GM18517 (cell line): Measurements from ENCODE around the gene AUP1.
"Not testable (repeated sequence)": the region's sequence is repeated elsewhere in the genome, so short reads cannot be mapped to it uniquely, and the experiment has no call there.

ENCODE experiments used
- ATAC-seq: cut with Tn5 transposase; IDR thresholded peaks from one replicate; pipeline ENCODE4 v1.9.1; 2021; ENCODE audit warnings: mild to moderate bottlenecking, moderate library complexity; ENCODE audit not compliant: unreplicated experiment

The AUP1 gene, protein sequence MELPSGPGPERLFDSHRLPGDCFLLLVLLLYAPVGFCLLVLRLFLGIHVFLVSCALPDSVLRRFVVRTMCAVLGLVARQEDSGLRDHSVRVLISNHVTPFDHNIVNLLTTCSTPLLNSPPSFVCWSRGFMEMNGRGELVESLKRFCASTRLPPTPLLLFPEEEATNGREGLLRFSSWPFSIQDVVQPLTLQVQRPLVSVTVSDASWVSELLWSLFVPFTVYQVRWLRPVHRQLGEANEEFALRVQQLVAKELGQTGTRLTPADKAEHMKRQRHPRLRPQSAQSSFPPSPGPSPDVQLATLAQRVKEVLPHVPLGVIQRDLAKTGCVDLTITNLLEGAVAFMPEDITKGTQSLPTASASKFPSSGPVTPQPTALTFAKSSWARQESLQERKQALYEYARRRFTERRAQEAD

DNA sequence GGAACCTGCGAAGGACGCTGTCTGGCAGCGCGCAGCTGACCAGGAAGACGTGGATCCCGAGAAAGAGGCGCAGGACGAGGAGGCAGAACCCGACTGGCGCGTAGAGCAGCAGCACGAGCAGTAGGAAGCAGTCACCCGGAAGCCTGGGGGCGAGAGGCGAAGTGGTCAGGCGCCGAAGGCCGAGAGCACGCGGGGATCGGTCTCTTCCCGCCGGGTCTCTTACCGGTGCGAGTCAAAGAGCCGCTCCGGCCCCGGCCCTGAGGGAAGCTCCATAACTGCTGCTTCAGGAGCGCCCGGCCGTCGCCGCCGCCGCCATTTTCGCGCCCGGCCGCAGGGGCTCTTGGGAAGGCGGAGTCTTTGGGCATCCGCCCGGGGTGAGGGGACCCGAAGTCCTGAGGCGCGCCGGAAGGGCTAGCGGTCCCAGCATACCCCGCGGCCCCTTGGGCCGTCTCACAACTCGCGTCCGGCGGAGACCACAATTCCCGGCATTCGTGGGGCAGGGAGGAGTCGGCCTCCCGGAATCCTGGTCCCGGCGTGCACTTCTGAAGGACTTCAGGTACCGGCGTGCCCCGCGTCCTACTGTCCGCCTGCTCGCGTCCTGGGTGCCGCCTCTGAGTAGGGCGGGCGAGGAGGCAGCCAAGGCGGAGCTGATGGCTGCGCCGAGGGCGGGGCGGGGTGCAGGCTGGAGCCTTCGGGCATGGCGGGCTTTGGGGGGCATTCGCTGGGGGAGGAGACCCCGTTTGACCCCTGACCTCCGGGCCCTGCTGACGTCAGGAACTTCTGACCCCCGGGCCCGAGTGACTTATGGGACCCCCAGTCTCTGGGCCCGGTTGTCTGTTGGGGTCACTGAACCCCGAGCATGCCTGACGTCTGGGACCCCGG lies at the start of gene AUP1, which contains the start of gene HTRA2:
Gene AUP1, minus strand, starts transcription at position 350 of the 882 bp plus-strand sequence. Its CDS starts 77 bp downstream, at position 273.
Gene HTRA2, plus strand, starts transcription at position 577 of the 882 bp plus-strand sequence. Its CDS starts 74 bp downstream, at position 651.
- peak; percentile 79 for ATAC-seq

- peak; percentile 42 for ATAC-seq
These were observed 48.9 kb upstream of the AUP1 start for GRCh38 chr2:74578408-74578807.

- peak; percentile 41 for ATAC-seq
These were observed 47.9 kb upstream of the AUP1 start for GRCh38 chr2:74577448-74577847.

- ATAC-seq, result peak; percentile 17
These were observed 47.3 kb upstream of the AUP1 start for GRCh38 chr2:74576863-74577229.

- no peak for ATAC-seq
These were observed 46.8 kb upstream of the AUP1 start for GRCh38 chr2:74576211-74576862.

DNA sequence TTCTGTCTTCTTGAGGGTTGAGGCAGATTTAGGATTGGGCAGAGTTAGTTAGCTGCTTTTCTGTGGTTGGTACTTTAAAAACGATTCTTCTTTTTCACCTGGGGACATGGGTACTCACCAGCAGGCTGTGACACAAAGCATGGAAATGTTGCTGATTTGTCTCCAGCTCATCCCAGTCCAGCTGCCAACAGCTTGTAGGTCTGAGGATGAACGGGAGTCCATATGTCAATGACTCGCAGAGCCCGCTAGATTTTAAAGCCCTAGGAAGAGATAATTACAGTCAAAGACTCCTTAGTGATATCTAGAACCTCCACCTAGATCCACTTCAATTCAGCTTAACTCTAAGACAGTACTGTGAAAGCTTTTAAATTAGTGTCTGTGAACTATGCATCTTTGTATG lies 45.8 kb upstream of the AUP1 start:
- ATAC-seq, result no peak

DNA sequence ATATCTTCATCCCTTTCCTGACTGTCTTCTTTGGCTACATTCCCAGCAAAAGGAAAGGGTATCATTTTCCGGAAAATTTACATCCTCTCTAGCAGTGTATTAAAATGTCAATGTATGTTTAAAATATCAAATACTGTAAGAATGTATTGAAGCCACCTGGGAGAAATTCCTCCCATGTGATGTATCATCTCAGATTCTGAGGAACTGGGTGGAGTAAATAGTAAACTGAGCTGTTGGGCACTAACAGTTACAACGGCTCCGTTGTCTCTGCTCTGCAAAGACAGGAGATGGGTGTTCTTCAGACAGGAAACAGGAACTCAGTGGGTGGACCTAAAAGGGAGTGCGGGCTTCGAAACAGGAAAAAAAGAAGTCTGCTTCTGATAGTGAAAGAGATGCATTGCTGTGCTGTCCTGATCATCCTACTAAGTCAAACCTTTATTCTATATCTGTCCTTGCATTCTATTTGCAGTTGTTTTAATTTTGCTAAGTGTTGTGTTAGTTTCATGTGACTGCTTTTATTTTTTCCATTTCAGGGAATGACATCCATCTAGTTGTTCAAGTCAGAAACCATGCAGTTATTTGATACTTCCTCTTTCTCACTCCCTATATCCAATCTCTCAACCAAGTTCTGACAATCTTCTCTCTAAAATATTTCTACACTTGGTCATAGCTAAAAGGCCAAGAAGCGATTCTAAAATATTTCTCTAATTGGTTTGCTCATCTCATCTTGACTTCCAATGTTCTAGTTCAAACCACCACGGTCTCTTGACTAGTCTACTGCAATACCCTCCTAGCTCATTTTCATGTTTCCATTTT lies 44.4 kb upstream of the AUP1 start:
- peak; percentile 35 for ATAC-seq

DNA sequence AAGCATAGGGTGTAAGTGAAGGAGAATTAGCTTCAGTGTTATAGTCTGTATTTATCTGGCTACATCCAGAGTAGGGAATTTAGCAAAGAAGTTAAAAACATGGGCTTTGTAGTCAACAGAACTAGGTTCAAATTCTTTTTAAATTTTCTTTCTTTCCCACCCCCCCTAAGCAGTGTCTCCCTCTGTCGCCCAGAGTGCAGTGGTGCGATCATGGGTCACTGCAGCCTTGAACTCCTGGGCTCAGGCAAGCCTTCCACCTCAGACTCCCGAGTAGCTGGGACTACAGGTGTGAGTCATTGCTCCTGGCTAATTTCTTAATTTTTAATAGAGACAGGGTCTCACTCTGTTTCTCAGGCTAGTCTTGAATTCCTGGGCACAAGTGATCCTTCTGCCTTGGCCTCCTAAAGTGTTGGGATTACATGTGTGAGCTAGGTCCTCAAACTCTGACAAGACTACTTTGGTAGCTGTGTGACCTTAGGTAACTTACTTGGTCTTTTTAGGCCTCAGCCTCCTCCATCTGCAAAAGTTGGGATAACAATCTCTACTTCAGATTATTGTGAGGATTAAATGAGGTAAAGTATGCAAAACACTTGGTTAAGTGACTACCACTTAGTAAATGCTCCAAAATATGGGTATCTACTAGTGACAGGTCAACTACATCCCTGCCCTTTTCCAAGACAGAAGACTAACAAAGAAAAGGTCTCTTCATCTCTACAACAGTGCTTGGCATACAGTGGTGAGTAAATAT lies 42.8 kb upstream of the AUP1 start:
- ATAC-seq, result no peak

- peak; percentile 60 for ATAC-seq
These were observed 41.6 kb upstream of the AUP1 start for GRCh38 chr2:74571058-74571457.

GRCh38 chr2:74569686-74570085 lies 40.2 kb upstream of the AUP1 start:
- ATAC-seq, result no peak

DNA sequence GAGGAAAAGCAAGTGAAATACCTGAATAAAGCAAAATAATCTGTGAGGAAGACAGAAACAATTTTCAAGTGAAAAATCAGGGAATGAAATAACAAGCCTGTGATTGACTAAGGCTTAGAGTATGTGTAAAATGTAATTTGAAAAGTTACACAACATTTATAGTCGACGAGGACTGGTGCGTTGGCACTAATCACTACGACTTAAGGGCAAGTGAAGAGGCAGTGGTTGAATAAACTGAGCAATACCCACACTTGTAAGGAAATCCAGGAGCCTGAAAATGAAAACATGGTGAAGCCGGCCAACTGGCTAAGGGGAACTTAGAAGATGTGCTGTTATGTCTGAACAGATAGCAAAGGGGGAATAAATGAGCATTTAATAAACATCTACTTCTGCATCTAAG lies 38.4 kb upstream of the AUP1 start:
- no peak for ATAC-seq

- no peak for ATAC-seq
These were observed 37.2 kb upstream of the AUP1 start for GRCh38 chr2:74566754-74567085.

DNA sequence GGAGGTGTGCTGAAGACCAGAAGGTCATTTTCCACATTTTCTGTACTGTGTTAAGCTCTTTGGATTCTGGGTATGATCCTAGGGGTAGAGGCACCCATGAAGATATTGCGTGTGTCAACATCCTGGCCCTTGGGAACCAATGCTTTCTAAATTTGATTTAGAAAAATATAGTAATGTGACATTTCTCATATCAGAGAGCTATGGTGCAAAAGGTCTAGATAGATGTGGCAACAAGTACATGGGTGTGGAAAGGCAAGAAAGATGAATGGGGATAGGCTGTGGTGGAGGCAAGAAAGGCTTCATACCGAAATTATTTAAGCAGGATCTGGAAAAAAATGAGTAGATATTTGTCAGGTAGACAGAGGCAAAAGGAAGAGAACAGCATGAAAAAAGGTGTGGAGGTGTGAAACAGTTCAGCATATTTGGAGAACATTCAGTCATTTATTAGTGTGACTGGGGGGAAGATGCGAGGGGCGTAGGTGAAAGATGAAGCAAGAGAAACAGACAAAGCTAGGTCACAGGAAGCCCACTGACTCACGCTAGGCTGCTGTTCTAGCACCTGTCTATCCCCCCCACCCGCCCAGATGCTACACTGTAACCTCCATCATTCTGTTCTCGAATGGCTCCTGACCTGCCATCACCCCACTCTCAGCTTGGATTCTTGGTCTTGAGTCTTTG lies 36.7 kb upstream of the AUP1 start:
- no peak for ATAC-seq

GRCh38 chr2:74564222-74564621 lies 34.7 kb upstream of the AUP1 start:
- no peak for ATAC-seq

DNA sequence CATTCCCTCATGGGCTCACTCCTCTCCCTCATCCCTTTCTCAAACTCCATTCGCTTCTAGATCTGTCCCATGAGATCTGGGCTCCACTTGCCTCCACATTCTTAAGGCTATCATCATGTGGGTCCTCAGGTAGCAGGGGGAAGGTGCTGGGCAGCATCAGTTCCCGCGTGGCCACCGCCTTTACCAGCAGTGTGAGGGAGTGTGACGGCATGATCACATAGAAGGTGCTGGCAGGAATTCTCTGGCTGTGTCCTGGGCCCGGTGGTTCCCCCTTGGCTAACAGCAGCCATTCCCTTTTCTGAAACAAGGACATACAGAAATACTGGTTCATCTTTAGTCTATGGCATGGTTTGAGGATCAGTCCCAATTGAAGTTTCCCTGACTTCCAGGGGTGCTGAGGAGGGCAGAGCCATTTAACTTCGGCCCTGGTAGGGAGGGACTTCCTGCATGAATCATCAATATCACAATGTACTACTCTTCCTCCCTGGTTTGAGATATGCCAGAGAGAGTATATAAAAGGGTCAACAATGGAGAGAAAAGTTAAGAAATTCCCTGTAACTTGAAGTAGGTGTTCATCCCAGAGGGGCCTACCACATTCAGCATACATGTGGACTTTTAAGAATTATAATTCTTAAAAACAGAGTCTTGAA lies 32.7 kb upstream of the AUP1 start:
- no peak for ATAC-seq

DNA sequence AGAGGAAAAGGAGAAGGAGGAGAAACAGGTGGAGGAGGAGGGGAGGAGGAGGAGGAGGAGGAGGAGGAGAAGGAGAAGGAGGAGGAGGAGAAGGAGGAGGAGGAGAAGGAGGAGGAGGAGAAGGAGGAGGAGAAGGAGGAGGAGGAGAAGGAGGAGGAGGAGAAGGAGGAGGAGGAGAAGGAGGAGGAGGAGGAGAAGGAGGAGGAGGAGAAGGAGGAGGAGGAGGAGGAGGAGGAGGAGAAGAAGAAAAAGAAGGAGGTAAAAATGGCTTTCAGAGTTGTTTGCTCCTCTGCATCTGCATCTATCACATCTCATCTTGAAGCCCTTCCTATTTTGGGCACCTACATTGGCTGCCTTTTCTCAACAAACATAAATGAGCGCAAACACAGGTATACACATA lies 31.5 kb upstream of the AUP1 start:
- not testable (repeated sequence) for ATAC-seq

DNA sequence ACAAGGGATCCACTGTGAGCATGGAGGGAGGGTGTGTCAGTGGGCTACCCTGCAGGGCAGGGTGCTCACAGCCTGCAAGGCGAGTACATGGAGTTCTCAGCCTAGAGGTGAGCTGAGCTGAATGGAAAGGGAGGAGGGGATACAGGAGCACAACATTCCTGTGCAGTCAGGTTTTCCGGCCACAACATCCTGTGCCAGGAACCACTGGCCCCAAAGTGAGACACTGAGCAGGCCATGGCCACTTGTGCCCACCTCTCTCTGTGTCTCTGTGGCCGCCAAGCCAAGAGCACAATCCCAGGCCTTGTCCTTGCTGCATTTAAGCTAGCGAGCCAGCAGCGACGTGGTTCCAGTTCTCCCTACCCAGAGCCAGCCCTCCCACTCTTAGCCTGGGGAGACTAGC lies 31.1 kb upstream of the AUP1 start:
- ATAC-seq, result no peak

DNA sequence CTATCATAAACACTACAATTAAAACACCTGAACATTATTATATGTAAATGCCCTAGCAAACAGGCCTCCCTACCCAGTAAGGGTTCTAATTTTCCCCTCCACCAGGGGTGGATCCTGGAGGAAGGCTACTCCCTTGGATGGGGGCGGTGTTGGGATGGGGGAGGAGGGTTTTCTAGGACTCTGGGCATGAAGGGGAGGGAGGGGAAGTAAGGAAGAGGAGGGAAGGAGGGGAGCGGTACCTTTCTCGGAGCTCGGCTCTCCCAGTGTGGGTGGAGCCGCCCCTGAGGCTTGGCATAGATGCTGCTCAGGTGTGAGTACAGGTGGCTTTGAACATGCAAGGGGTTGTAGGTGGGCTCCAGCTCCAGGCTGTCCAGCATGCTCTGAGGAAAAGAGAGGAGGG lies 30.4 kb upstream of the AUP1 start:
- no peak for ATAC-seq
